Heart left ventricle (tissue), 13 donors: Measurements from ENCODE around the gene C13orf46.

ENCODE experiments used
- CTCF ChIP-seq, 12 donors: fragments of 200-600 bp; sonication (generic) in 4 of 12; IDR thresholded peaks; one replicate each; pipeline versions ENCODE4 v1.5.0 to v1.8.0; 2018 to 2022; ENCODE audit warnings: antibody characterized with exemption in 12 of 12, mild to moderate bottlenecking in 5 of 12
- POLR2A ChIP-seq, 2 donors: fragments of 450-650 bp; IDR thresholded peaks; one replicate each; pipeline ENCODE4 v1.6.1; 2017; ENCODE audit warnings: antibody characterized with exemption in 2 of 2, mild to moderate bottlenecking in 2 of 2, moderate library complexity in 2 of 2
- donor health status: ischemic (EF 13 %, LVEDD 7.1; RV severe dilation, severe dysfunction).
- donor health status: DM: no; HTN: yes; CAD: no.
- donor health status: DM: no; HTN: no; CAD: no.
- donor health status: ischemic (EF 25% LVEDD 6.9; RV normal size, moderate dysfunction).
- donor health status: ischemic (EF 25% LVEDD 5.7; RV mildly dilated, moderate dysfunction).
- donor health status: ischemic (EF 35%, LVEDD 5.7; RV mildly dilated, moderate dysfunction).
- donor health status: nonischemic (EF 11% LVEDD 7.7; RV severe dilation, severe dysfunction).
- donor health status: DM: yes; HTN: yes; CAD: no.
- donor health status: PGD.
- donor health status: ischemic (EF 29% LVEDD 5.4; RV normal size, mild dysfunction).
- donor health status: nonischemic (EF 23%, LVEDD 6.1; RV moderate dilation, normal function).

GRCh38 chr13:113933901-113934300 lies 40.0 kb downstream of the C13orf46 start:
- TF ChIP-seq CTCF (IDR thresholded peaks at IDR 0.05) (no peak), POLR2A (IDR thresholded peaks at IDR 0.05) (no peak)
